Stimulated activated CD8-positive, alpha-beta memory T cell treated with anti-CD3 and anti-CD28 coated beads, Interleukin-15, amount 100 ng/mL, for 4 hours (primary cell): ENCODE data around the gene NFS1.
"Not testable (repeated sequence)": the region's sequence is repeated elsewhere in the genome, so short reads cannot be mapped to it uniquely, and the experiment has no call there.

Experiments
- DNase-seq, 2 donors: peaks; one replicate each; pipeline ENCODE4 v3.0.0-alpha.2; 2020; ENCODE audit warnings: low read depth in 2 of 2

NFS1 gene

DNA sequence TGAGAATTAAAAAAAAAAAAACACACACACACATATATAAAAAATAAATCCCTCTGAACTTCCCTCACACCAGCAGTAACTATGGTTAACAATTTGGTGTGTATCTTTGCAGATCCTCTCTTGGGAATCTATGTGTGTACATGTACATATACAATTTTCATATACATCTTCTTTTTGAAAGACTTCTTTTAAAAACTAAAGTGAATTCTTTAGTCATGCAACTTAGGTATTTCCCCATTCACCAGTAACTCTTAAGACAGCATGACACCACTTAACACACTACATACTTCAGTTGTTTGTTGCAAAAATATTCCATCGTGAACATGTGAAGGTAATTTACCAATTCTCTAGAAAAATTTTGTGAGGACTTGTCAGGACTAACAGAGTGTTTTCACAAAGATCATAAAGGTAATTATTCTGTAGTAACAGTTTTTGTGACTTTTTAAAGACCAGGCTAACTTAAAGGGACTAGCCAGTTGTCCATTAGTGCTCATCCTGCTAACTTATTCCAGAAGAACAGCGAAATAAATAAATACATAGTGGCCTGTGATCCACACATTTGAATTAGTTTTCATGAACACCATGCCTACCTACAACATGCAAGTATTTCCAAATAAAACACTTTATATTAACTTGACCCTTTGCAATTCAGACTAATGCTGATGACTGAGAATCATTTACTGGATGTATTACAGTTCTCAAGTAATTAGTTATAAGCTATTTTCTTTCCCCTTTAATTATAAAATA is 30.9 kb upstream of the NFS1 start:
- no peak for DNase-seq

DNA sequence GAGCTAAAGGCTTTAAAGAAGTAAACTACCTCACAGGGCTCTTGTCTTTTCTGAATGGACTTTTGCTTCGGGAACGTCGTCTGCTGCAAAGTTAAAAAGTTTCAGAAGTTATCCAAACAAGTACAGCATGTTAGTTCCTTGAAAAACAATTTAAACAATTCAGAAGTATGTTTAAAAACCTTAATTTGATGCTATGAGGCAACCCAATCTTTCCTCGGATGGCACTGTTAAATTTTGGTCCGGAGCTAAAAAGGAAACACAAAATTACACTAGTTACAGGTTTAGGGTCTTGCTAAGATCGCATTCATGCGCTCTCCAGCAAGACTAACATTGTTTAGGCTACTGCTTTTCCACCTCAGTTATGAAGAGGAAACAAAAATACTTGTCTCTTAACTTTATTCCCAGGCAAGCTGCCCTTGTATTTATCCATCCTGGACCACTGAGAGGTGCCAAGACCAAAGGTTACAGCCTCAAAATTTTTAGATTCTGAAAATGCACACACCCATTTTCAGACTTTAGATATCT is 30.2 kb upstream of the NFS1 start:
- no peak for DNase-seq

DNA sequence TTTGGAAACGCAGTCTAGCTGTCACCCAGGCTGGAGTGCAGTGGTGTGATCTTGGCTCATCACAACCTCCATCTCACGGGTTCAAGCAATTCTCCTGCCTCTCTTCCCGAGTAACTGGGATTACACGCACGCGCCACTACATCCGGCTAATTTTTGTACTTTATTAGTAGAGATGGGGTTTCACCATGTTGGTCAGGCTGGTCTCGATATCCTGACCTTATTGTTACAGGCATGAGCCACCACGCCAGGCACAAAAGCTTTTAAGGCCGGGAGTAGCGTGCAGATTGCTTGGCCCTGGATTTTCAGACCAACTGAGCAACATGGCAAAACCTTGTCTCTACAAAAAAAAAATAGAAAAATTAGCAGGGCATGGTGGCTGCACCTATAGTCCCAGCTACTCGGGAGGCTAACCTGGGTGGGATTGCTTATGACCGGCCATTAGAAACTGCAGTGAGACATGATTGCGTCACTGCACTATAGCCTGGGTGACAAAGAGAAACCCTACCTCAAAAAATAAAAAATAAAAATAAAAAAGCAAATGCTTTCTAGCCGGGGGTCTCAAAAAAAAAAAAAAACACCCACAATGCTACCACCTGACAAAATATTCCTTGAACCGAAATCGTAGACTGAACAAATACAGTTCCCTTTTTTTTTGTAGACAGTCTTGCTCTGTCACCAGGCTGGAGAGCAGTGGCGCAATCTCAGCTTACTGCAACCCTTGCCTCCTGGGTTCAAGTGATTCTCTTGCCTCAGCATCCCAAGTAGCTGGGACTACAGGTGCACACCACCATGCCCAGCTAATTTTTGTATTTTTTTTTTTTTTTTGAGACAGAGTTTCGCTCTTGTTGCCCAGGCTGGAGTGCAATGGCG is 27.9 kb upstream of the NFS1 start:
- no peak for DNase-seq

DNA sequence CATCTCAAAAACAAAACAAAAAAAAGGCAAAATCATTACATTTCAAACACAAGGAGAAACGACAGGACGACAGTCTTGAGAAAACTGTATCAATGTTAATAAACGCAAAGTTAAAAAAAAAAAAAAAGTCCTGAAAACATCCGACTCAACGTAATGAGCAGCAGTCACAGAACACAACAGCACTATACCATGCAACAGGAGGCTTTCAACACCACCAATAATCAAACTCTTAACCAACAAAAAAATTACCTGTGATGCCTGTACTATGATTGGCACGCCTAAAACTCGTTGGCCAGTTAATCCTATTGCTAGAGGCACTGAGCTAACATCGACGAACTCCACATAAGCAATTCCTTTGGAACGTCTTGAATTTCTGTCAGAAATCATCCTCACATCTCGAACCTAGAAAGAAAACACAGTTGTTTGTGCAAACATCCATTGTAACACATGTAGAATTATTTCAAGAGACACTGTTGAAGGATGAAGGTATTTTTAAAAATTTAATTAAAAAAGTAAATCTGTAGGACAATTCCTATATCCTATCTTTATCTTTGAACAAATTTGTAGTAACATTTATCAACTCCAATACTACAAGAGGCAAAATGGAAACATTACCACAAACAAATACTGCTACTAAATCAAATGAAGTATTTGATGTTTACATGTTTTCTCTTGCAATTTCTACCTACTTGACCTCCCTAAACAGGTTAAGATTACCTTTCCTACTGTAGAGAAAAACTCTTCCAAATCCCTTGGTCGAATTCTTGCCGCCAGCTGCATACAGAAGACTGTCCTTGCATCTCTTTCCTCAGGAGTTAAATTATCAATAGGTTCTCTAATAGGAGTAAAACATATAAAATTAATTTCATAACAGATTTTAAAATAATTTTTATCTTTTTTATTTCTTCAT is 25.4 kb upstream of the NFS1 start:
- no peak for DNase-seq

DNA sequence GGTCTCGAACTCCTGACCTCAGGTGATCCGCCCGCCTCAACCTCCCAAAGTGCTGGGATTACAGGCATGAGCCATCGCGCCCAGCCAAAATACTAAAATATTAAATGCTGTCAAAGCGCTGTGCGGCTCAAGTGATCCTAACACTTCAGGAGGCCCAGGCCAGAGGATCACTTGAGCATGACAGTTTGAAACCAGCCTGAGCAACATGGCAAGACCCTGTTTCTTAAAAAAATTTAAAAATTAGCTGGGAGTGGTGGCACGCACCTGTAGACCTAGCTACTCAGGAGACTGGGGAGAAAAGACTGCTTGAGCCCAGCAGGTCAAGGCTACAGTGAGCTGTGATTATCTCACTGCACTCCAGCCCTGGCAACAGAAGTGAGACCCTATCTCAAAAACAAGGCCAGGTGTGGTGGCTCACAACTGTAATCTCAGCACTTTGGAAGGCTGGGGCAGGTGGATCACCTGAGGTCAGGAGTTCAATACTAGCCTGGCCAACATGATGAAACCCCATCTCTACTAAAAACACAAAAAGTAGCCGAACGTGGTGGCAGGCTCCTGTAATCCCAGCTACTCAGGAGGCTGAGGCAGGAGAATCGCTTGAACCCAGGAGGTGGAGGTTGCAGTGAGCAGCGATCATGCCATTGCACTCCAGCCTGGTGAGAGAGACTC is 24.6 kb upstream of the NFS1 start:
- not testable (repeated sequence) for DNase-seq

DNA sequence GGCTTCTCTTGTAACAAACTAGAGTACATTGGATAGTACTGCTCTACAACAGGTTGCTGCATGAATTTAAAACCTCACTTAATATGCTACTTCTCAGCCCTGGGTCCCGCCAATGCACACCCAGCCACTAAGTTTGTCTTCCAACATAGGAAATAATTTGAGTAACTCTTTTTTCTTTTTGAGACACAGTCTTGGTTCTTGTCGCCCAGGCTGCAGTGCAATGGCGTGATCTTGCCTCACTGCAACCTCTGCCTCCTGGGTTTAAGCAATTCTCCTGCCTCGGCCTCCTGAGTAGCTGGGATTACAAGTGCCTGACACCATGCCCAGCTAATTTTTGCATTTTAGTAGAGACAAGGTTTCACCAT is 24.1 kb upstream of the NFS1 start:
- not testable (repeated sequence) for DNase-seq

DNA sequence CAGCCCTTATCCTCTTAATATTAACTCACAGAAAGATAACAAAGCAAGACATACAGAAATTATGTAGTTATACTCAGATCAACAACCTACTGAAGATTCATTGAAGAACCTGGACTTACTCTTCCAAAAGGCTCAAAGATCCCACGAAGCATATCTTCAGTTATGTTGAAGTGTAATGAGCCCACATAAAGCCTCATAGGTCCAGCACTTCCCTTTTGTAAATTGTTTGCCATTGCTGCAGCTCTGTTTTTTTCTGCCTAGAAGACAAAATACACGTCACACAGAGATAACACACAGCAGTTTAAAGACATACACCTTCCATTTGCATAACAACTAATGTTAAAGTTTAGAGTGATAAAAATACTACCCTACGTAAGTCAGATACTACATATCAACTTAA is 22.5 kb upstream of the NFS1 start:
- no peak for DNase-seq

DNA sequence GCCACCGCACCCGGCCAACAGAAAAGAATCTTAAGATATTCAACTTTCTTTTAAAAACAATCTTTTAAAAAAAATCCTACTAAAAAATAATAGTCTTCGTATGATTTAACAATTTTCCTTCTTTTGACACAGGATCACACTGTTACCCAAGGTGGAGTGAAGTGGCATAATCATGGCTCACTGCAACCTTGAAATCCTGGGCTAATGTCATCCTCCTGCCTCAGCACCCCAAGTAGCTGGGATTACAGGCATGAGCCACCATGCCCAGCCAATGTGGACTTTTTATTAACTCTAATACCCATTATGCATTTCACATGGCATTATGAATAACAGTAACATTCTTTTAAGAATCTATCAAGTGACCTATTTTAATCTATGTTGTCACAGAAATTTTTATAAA is 22.1 kb upstream of the NFS1 start:
- DNase-seq: no peak

DNA sequence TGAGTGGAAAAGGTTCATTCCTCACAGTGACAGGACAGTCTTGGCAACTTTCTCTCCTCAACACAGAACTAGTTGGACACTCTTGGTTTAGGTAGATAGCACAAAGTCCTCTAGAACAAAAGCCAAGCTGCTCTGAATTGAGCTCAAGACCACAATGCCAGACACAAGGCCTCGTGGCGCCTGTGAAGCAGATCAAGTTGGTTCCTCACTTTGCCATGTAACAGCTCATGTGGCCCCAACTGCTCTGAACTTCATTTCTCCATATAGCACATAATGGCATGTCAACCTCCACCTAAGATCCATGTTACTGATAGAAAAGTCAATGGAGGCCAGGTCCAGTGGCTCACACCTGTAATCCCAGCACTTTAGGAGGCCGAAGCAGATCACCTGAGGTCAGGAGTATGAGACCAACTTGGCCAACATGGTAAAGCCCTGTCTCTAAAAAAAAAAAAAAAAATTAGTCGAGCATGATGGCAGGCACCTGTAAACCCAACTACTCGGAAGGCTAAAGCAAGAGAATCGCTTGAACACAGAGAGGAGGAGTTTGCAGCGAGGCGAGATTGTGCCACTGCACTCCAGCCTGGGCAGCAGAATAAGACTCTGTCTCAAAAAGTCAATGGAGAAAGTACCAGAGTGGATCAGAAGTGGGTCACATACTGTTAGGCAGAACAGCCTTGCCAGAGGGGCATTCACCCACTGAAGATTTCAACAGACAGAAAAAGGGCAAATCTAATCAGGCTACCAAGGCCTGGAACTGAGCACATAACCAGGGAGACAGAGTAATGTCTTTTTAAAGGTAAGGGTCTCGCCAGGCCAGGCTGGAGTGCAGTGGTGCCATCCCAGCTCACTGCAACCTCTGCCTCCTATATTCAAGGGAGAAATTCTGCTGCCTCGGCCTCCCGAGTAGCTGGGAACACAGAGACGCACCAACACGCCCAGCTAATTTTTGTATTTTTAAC is 21.3 kb upstream of the NFS1 start:
- DNase-seq: no peak

DNA sequence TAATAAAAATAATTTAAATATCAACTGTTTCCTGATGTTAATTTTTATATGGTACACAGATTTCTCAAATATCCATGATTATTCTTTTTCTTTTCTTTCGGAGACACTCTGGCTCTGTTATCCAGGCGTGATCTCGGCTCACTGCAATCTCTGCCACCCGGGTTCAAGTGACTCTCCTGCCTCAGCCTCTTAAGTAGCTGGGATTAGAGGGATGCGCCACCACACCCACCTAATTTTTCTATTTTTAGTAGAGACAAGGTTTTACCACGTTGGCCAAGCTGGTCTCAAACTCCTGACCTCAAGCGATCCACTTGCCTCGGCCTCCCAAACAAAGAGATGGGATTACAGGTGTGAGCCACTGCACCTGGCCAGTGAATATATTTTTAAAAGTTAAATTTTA is 20.6 kb upstream of the NFS1 start:
- no peak for DNase-seq

DNA sequence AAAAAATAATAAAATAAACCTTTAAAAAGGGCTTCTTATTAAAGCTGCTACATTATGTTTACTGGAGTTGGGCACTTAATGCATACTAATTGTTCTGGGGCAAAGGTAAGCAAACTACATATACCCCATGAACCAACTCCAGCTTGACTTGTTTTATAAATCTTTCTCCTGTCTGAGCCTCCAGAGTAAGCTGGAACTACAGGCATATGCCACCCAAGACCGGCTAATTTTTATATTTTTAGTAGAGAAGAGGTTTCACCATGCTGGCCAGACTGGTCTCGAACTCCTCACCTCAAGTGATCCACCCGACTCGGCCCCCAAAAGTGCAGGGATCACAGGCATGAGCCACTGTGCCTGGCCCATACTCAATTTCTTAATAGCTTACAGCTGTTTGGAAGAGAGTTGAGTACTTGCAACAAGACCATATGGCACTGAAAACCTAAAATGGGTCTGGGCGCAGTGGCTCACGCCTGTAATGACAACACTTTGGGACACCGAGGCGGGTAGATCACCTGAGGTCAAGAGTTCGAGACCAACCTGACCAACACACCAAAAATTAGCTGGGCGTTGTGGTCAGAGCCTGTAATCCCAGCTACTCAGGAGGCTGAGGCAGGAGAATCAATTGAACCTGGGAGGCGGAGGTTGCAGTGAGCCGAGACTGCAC is 20.0 kb upstream of the NFS1 start:
- DNase-seq: no peak

DNA sequence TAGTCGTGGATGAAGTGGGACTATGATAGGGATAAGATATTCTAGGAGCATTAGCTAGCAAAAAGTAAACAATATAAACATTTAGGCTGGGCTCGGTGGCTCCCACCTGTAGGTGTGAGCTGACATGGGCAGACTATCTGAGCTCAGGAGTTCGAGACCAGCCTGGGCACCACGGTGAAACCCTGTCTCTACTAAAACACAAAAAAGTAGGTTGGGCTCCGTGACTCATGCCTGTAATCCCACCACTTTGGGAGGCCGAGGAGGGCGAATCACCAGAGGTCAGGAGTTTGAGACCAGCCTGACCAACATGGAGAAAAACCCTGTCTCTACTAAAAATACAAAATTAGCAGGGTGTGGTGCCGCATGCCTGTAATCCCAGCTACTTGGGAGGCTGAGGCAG is 19.2 kb upstream of the NFS1 start:
- DNase-seq: not testable (repeated sequence)

DNA sequence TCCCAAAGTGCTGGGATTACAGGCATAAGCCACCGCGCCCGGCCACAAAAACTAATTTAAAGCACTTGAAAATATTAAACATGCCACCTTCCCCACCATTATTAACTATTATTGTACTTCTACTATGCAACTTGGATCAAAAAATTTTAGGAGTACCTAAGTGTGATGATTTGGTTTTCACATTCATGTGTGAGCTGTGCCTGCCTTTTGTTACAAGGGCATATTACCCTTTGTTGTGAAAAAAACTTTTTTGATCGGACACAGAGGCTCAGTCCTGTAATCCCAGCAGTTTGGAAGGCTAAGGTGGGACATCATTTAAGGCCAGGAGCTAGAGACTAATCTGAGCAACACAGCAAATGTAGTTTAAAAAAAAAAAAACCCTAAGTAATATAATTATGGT is 17.2 kb upstream of the NFS1 start:
- DNase-seq: no peak

DNA sequence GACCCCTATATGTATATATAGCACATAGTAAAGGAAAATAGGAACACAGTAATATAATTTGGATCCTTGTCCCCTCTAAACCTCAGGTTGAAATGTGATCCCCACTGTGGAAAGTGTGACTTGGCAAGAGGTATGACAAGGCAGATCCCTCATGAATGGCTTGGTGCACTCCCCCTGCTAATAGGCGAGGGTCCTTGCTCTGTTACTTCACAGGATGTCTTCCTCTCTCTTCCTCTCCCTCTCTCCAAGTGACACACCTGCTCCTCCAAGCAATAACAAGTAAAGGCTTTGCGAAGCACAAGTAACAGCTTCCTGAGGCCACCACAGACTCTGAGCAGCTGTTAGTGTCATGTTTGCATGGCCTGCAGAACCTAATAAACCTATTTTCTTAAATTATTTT is 16.5 kb upstream of the NFS1 start:
- DNase-seq: no peak

DNA sequence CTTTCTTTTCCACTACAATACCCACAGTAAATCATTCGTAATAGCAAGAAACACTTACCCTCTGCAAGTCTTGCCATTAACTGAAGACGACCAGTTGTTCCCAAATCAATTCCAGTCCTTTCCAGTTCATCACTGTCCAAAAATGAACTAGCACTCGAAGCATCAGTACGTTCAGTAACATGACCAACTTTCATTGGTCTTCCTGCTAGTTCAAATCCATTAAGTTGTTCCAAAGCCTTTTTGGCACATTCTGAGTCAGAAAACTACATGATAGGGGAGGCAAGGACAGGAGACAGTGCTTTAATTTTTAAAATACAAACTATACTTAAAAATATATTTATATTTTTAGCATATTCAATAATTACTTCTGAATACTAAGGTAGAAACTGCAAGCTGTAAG is 15.0 kb upstream of the NFS1 start:
- no peak for DNase-seq

DNA sequence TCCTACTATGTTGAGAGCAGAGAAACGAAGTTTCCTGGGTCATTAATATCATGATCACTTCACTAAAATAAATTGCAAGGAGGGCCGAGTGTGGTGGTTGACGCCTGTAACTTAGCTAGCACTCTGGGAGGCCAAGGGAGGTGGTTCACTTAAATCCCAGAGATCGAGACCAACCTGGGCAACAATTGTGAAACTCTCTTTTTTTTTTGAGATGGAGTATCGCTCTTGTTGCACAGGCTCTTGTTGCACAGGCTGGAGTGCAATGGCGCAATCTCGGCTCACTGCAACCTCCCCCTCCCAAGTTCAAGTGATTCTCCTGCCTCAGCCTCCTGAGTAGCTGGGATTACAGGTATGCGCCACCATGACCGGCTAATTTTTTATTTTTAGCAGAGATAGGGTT is 14.0 kb upstream of the NFS1 start:
- DNase-seq: not testable (repeated sequence)

DNA sequence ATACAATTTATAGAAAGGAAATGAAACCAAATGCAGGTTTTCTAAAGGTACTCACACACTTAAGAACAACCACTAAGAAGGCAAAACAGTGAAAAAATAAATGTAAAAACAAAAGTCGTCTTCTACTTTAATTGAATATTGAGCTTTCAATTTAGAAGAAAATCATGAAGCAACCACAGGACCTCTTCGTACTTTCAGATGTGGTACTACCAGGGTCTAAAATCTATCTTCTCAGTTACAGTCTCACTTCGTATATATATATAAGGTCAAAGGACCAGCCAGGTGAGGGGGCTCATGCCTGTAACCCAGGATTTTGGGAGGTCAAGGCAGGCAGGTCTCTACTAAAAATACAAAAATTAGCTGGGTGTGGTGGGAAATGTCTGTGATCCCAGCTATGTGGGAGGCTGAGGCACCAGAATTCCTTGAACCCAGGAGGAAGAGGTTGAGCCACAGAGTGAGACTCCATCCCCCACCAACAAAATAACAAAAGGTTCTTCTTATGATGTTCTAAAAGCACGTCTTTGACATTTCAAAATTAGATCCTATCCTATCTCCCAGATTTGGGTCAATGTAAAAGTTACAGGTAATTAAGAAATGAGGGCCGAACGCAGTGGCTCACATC is 12.5 kb upstream of the NFS1 start:
- DNase-seq: no peak

DNA sequence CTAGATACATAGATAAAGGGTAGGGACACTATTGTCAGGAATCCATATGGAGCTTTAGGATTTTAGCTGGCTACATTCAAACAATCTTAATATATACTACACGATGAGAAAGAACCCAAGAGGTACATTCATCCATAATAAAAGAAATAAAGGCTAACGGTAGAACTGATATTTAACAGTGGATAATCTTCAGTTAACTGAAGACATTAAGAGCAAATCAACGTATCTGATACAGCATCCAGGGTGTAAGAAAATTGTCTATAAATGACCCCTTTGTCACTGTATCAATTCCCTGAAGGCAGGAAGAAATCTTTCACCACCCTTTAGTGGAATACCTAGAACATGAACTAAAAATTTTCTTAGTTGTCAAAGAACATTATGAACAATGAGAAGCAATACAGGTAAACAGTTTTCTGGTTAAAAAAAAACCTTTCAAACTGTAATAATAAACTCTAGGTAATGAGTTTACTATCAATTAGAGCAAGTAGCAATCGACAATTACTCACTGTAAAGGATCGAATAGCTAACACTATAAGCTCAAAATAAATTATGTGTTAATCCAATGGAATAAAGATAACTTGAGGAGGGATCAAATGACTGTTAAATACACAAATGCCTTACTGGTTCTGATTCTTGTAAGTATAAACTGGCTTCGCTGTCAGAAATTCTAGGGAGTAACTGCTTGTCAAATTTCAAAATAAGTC is 11.9 kb upstream of the NFS1 start:
- DNase-seq: no peak

DNA sequence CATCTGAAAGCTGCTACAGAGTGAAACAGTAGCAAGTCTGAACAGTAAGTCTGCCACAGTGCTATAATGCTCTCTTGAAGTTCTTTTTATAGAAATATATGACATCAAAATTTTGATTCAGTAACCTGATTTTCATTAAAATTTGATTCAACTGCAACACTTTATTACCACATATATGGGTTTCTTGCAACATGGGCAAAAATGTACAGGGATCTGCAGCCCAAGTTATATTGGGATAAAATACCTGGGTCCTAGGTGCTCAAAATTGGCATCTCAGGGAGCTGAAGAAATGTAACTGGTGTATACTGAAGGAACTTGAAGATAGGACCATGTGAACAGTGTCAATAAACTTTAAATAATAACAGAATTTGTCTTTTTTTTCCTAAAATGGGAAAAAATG is 10.9 kb upstream of the NFS1 start:
- DNase-seq: no peak
